GM13976 (cell line): ENCODE measurements around the gene KCNJ6.

Source experiments
- DNase-seq: peaks from one replicate; pipeline ENCODE4 v3.0.0; 2012; ENCODE audit warnings: low spot score
- in situ Hi-C: fragments of 300-500 bp; cut with MboI; formaldehyde crosslinking; loops from one replicate; pipeline ENCODE4 v1.12.0; 2022; ENCODE audit warnings: low sequenced_read_pairs, mixed read lengths, inconsistent platforms; ENCODE audit not compliant: unreplicated experiment
- TF ChIP-seq, protein P1 (sequence below): IDR thresholded peaks from 2 replicates; pipeline ENCODE4 v1.5.1; 2012; ENCODE audit warnings: borderline replicate concordance, mild to moderate bottlenecking; ENCODE audit not compliant: insufficient read depth; ENCODE audit errors: extremely low read depth, missing control alignments, control extremely low read depth

The KCNJ6 gene

DNA sequence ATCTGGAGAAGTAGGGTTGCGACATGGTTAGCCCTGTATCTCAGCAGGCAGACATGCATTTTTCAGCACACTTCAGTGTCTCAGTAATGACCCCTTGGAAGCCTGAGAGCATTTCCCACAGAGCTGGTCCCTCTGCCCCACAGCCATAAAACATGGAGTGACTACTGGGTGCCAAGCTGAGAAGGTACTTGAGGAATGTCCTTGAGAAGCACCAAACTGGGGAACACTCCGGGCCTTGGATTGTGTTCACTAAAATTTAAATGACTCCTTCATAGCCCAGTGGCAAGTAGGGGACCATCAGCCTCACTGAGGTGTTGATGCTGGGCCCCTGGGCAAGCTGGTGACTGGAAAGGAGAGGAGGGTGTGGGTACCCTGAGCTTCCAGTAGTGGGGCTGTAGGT, 54.7 kb downstream of the KCNJ6 start:
- TF ChIP-seq, protein P1, sequence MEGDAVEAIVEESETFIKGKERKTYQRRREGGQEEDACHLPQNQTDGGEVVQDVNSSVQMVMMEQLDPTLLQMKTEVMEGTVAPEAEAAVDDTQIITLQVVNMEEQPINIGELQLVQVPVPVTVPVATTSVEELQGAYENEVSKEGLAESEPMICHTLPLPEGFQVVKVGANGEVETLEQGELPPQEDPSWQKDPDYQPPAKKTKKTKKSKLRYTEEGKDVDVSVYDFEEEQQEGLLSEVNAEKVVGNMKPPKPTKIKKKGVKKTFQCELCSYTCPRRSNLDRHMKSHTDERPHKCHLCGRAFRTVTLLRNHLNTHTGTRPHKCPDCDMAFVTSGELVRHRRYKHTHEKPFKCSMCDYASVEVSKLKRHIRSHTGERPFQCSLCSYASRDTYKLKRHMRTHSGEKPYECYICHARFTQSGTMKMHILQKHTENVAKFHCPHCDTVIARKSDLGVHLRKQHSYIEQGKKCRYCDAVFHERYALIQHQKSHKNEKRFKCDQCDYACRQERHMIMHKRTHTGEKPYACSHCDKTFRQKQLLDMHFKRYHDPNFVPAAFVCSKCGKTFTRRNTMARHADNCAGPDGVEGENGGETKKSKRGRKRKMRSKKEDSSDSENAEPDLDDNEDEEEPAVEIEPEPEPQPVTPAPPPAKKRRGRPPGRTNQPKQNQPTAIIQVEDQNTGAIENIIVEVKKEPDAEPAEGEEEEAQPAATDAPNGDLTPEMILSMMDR = no peak
- in situ Hi-C loops = no loop called here
- DNase-seq = no peak

DNA sequence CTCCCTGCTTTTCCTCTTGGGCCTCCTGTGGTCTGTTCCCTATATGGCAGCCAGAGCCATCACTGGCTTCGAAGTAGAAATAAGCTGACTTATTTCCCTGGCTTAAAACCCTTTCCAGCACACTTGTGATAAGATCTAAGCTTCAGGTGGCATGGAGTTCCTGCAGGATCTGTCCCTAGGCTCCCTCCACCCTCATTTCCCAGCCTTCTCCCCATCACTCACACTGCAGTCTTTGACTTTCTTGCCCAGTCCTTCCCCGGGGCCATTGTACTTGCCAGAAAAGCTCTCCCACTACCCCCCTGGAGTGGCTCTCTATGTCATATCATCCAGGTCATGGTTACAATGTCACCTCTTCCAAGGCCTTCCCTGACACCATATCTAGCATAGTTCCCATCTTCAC, 55.8 kb downstream of the KCNJ6 start:
- no peak for DNase-seq
- in situ Hi-C loops = no loop called here
- TF ChIP-seq, protein P1 = no peak

DNA sequence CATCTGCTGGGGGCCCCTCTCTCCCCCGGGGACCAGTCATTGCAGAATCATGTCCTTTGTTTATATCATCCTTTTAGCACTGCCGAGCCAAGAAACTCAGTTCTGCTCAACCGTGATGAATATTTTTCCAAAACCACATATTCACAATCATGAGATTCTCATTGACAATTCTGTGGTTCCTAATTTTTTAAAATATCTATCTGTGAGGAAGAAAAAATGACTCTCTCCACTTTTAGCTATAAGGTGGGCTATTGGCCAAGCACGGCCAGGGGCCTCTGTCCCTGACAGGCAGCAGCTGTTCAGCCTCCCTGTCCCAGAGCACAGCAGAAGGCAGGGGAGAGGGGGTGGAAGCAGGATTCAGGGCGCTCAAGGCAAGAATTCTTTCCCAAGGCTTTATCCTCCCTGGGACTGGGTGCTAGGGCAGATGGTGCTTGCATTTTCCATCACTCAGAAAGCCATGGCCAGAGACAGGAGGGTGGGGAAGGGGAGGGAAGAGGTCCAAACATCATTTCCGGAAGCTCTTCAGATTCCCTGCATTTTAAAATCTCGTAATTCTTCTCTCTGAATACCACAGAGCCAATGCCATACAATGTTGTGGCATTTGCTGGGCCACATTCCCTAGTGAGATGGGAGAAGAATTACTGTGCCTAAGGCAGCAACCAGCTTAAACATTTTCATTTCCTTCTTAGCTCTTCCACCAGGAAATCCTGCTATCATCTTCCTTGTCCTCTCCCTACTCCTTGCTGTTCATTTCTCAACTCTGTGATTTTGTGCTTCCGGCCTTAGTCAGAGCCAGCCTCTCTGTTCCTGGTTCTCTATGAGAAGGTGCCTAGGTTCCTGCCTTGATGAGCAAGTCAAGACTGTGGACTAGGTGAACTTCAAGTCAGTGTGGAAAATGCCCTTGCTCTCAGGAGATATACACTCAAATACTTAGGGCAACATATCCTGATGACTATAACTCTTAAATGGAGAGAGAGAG, 60.3 kb downstream of the KCNJ6 start:
- in situ Hi-C loops = no loop called here
- no peak for DNase-seq

DNA sequence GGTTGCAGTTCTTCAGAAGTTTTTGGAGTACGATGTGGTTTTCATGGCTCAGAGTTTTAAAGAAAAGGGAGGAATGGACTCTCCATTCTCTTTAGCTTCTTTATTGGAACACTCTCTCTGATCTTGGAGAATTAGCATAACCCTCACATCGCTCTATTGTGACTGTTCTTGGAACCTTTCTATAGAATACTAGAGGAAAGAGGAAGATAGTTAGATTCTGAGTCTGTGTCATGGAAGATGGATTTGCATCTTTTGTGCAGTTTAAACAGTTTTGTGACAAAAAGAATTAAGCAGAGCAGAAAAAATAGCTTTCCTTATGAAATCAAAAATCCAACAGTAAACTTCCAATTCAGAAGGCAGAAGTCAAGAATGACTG, 61.0 kb downstream of the KCNJ6 start:
- TF ChIP-seq, protein P1 = no peak
- in situ Hi-C loops = no loop called here
- no peak for DNase-seq

More for the DNA sequence above, 60.3 kb downstream of the KCNJ6 start:
- TF ChIP-seq, protein P1 = no peak

DNA sequence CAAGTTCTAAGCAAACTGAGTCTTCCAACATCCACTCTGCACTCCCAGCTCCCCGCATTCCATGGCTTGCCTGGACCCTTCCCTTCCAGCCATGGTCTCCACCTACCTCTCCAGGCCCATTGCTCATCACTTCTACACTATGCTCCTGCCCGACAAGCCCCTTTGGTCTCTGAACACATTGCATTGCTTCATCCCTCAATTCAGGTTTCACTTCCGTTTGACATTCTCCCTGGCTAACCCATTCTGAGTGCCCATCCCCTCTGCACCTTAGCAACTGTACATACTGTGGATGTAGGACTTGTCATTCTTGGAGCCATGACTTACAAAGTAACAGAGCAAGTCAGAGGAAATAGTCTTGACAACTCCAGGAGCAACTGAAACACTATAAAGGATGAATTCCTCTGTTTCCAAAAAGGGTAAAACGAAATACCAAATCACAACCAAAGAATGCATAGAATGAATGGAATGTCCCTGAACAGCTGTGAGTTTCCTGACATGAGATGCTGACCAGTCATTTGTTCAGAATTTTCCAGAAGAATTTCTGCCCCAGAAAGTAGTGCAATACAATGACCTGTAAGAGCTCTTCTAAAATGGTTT, 66.7 kb downstream of the KCNJ6 start:
- DNase-seq = no peak
- TF ChIP-seq, protein P1 = no peak
- in situ Hi-C loops = no loop called here

DNA sequence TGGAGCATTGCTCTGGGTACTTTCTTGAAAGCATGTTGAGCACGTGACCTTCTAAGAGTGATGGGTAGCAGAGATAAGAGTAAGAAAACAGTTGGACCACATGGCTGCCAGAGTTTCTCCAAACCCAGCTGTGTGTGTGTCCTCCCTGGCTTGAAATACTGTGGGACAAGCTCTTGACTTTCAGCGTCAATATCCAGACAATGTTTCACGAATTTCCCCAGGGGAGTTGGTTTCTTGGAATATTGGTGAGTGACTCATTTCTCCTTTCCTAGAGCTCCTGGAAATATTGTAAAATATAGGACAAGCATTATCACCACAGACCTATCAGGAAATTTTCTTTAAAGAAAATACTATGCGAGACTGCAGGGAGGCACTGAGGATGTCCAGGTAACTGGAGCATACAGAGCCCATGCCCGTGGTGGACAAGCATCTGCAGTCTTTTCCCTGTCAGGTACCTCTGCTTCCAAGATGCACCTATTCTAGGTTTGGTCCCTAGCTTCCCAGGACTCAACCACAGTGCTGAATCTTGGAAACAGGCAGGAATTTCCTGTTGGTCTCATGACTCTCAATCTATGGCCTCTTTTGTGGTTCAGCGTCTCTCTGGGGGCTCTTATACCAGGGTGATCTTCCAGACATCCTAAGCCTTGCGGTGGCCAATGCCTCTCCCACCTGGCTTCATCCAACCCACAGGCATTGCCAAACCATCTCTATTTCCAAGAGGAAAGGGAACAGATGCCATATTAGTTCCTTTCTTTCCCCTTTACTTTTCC, 67.4 kb downstream of the KCNJ6 start:
- in situ Hi-C loops = no loop called here
- DNase-seq = no peak
- TF ChIP-seq, protein P1 = no peak
